ENCODE results near the gene METRN. TPM values are rescaled to one million over a fixed set of nuclear protein-coding genes. Genes with fewer than 3 reads are reported as not detected.

Gene METRN
- total RNA-seq, 4 donors from 2014 or later: 10.0 to 30.9 (median 15.8) TPM

DNA sequence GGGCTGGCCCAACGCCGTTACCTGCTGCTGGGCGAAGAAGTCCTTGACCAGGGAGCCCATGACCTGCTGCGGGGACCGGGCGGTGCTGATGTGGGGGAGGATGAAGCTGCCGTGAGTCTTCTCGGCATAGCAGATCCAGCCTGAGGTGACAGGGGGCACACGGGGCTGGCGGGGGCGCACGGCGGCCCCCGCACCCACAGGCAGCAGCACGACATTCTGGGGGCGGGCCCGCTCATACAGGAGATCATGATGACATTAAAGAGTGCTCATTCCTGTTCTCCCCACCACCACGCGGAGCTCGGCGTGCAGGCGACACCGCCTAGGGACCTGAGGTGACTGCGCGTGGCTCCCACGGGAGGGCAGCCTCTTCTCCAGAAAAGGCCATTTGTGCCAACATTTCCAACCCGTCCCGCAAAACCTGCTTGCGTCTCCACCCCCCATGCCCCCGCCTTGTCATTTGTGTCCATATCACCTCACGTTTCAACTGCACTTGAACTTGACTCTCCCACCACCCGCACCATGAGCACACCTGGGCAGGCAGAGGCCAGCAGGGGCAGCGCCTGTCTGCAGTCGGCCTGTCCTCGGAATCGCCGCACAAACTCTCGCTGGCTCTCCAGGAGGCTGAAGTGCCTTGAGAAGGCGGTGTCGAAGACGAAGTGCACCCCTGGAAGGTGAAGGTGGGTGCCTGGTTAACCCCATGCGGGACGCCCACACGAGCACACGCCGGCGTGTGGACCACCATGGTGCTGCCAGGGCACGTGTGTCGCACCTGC, 19.5 kb downstream of the METRN start:
- peaks cover 73% of the 10 kb centered on the region for H3K36me3 ChIP-seq
- DNase-seq (ENCODE audit: low spot score in 2 of 2): no peak
- no peak overlapping the region for H3K27ac ChIP-seq
- H3K4me1 ChIP-seq: peaks cover 7% of the 10 kb centered on the region
- 96% methylated on average over 38 of the region's 49 CpGs for WGBS
- H3K4me3 ChIP-seq: no peak overlapping the region
- TF ChIP-seq POLR2AphosphoS5 (IDR thresholded peaks at IDR 0.05) (no peak), POLR2A (IDR thresholded peaks at IDR 0.05) (no peak), EP300 (IDR thresholded peaks at IDR 0.05) (no peak)
- TF ChIP-seq, protein P1, sequence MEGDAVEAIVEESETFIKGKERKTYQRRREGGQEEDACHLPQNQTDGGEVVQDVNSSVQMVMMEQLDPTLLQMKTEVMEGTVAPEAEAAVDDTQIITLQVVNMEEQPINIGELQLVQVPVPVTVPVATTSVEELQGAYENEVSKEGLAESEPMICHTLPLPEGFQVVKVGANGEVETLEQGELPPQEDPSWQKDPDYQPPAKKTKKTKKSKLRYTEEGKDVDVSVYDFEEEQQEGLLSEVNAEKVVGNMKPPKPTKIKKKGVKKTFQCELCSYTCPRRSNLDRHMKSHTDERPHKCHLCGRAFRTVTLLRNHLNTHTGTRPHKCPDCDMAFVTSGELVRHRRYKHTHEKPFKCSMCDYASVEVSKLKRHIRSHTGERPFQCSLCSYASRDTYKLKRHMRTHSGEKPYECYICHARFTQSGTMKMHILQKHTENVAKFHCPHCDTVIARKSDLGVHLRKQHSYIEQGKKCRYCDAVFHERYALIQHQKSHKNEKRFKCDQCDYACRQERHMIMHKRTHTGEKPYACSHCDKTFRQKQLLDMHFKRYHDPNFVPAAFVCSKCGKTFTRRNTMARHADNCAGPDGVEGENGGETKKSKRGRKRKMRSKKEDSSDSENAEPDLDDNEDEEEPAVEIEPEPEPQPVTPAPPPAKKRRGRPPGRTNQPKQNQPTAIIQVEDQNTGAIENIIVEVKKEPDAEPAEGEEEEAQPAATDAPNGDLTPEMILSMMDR (IDR thresholded peaks at IDR 0.05): no peak
- H3K27me3 ChIP-seq: no peaks in the 10 kb centered on the region
- H3K9me3 ChIP-seq: no peaks in the 10 kb centered on the region

DNA sequence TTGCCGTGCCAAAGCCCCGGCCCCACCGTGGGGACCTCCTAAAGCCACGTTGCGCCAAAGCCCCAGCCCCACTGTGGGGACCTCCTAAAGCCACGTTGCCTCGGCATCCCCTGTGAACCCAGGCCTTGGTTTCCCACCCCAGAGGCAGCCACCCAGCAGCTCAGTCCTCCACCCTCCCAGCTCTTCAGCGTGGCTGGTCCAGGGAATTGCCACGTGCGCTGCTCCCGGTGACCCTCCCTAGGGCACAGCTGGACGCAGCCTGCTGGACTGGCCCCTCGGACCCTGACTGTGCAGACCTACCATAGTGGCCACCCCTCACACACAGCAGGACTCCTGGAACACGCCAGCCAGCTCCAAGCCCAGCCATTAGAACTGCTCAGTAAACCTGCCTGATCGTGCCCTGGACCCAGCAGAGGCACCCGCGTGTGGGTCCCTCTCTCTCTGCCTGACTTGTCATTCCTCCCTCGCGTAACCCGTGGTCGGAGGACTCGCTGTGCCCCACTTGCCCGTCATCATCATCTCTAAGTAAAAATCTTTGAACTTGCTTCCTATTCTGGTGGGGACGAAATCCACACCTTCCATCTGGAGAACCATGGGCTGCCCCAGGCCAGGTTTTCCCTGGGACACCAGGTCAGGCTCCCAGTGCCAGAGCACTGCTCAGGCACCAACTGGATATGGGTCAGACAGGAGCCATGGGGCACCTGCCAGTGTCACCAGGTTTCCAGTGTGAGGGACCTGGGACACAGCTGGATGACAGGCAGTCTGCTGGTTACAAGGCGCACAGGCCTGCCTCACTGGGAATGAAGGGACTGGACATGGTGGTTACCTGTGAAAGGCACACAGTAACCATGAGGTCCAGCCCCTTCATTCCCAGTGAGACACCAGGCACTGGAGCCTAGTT, 20.3 kb downstream of the METRN start:
- WGBS: 92% methylated on average over 12 of the region's 25 CpGs

DNA sequence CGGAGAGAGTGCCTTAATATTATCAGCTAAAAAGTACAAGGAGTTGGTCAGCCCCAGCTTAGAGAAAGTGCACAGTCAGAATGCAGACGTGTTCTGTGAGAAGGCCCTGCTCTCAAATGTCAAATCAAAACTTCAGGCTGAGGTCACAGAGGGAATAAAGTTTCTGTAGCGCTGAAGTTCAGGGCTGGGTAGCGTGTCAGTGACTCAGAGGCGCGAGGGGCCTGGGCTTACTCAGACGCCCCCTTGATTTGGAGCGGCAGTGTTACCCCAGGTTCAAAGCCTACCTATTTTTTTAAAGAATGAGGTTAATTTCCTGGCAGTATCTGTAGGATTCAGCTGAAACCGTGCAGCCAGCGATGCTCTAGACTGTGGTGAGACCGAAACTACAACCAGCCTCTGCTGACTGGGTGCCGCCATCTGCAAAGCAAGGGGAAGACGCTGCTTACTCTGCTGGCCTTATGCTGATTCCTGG, 21.1 kb downstream of the METRN start:
- H3K27me3 ChIP-seq: no peaks in the 10 kb centered on the region
- H3K27ac ChIP-seq: no peak overlapping the region
- H3K4me3 ChIP-seq: no peak overlapping the region
- 95% methylated on average over 13 of the region's 13 CpGs for WGBS
- H3K36me3 ChIP-seq: peaks cover 72% of the 10 kb centered on the region
- no peak for TF ChIP-seq EP300 (IDR thresholded peaks at IDR 0.05)
- no peak for TF ChIP-seq POLR2A (IDR thresholded peaks at IDR 0.05)
- TF ChIP-seq, protein P1 (IDR thresholded peaks at IDR 0.05): no peak
- no peak for TF ChIP-seq POLR2AphosphoS5 (IDR thresholded peaks at IDR 0.05)
- DNase-seq (ENCODE audit: low spot score in 2 of 2): no peak
- no peaks in the 10 kb centered on the region for H3K9me3 ChIP-seq
- peaks cover 18% of the 10 kb centered on the region for H3K4me1 ChIP-seq

More for the DNA sequence above, 20.3 kb downstream of the METRN start:
- Histone ChIP-seq H3K27me3 (no peaks in the 10 kb centered on the region), H3K9me3 (no peaks in the 10 kb centered on the region), H3K4me1 (peaks cover 16% of the 10 kb centered on the region), H3K4me3 (no peak overlapping the region), H3K27ac (no peak overlapping the region), H3K36me3 (peaks cover 73% of the 10 kb centered on the region)
- DNase-seq (ENCODE audit: low spot score in 2 of 2): no peak
- no peak for TF ChIP-seq POLR2AphosphoS5 (IDR thresholded peaks at IDR 0.05)
- TF ChIP-seq, protein P1 (IDR thresholded peaks at IDR 0.05): no peak
- no peak for TF ChIP-seq EP300 (IDR thresholded peaks at IDR 0.05)
- TF ChIP-seq POLR2A (IDR thresholded peaks at IDR 0.05): no peak

- H3K4me1 ChIP-seq: peaks cover 23% of the 10 kb centered on the region
- WGBS: 97% methylated on average over 29 of the region's 29 CpGs
- no peak overlapping the region for H3K27ac ChIP-seq
- TF ChIP-seq EP300 (IDR thresholded peaks at IDR 0.05) (no peak), POLR2AphosphoS5 (IDR thresholded peaks at IDR 0.05) (no peak), POLR2A (IDR thresholded peaks at IDR 0.05) (no peak)
- TF ChIP-seq, protein P1 (IDR thresholded peaks at IDR 0.05): no peak
- no peak for DNase-seq (ENCODE audit: low spot score in 2 of 2)
- no peak overlapping the region for H3K4me3 ChIP-seq
- H3K27me3 ChIP-seq: no peaks in the 10 kb centered on the region
- peaks cover 62% of the 10 kb centered on the region for H3K36me3 ChIP-seq
- H3K9me3 ChIP-seq: no peaks in the 10 kb centered on the region
Observed at GRCh38 chr16:736936-737481, 22.1 kb downstream of the METRN start.
